A549 (cell line): ENCODE data around the gene DAGLB.

Experiments
- CEBPB ChIP-seq, 2 experiments: fragments of >200 bp in 1 of 2; sonication (Bioruptor Twin) in 1 of 2; formaldehyde crosslinking in 1 of 2; IDR thresholded peaks; 2 replicates each; pipeline ENCODE4 v1.6.1; 2012 to 2016
- CHD4 ChIP-seq: fragments of 200-600 bp; sonication (generic); IDR thresholded peaks from 2 replicates; pipeline ENCODE4 v1.6.1; 2016; ENCODE audit warnings: antibody characterized with exemption, mild to moderate bottlenecking, borderline replicate concordance
- CTCF ChIP-seq: fragments of >200 bp; sonication (Bioruptor Twin); formaldehyde crosslinking; IDR thresholded peaks from 3 replicates; pipeline ENCODE4 v1.5.1; 2016
- HOXA7 ChIP-seq: fragments of 250-450 bp; sonication (Bioruptor Pico); IDR thresholded peaks from 2 replicates; pipeline ENCODE4 v1.5.0; 2020; ENCODE audit warnings: mild to moderate bottlenecking, moderate library complexity
- JUNB ChIP-seq: fragments of >200 bp; sonication (Bioruptor Twin); formaldehyde crosslinking; IDR thresholded peaks from 2 replicates; pipeline ENCODE4 v1.6.1; 2016
- MAFK ChIP-seq: fragments of 450-650 bp; IDR thresholded peaks from 2 replicates; pipeline ENCODE4 v1.6.1; 2014; ENCODE audit not compliant: partially characterized antibody
- MAX ChIP-seq: IDR thresholded peaks from 2 replicates; pipeline ENCODE4 v1.6.1; 2012
- MAZ ChIP-seq: fragments of 150-350 bp; IDR thresholded peaks from 2 replicates; pipeline ENCODE4 v1.6.1; 2014; ENCODE audit warnings: antibody characterized with exemption, low read depth, low read length, borderline replicate concordance
- MYC ChIP-seq: IDR thresholded peaks from 2 replicates; pipeline ENCODE4 v1.6.1; 2012; ENCODE audit warnings: mild to moderate bottlenecking, inconsistent platforms, low read length, improper control_type of control experiment, borderline replicate concordance
- POLR2A ChIP-seq: IDR thresholded peaks from 2 replicates; pipeline ENCODE4 v1.6.1; 2012; ENCODE audit warnings: mild to moderate bottlenecking, low read length
- RCOR1 ChIP-seq: fragments of 150-350 bp; IDR thresholded peaks from 2 replicates; pipeline ENCODE4 v1.6.1; 2014; ENCODE audit warnings: antibody characterized with exemption, low read length, low read depth
- SMC3 ChIP-seq: fragments of >200 bp; sonication (Bioruptor Twin); formaldehyde crosslinking; IDR thresholded peaks from 3 replicates; pipeline ENCODE4 v1.6.1; 2018; ENCODE audit warnings: inconsistent platforms
- ZSCAN20 ChIP-seq: fragments of 250-450 bp; sonication (Bioruptor Pico); IDR thresholded peaks from 2 replicates; pipeline ENCODE4 v1.8.0; 2022; ENCODE audit warnings: mild to moderate bottlenecking, moderate library complexity

GRCh38 chr7:6395898-6396595 lies 51.7 kb downstream of the DAGLB start:
- TF ChIP-seq SMC3 (no peak), CEBPB (IDR thresholded peaks at IDR 0.05) (no peak), ZSCAN20 (CRISPR knock-in tag) (no peak), MAX (no peak), CTCF (no peak), MYC (no peak), HOXA7 (CRISPR knock-in tag) (no peak), MAFK (no peak), RCOR1 (no peak), JUNB (no peak), MAZ (no peak), POLR2A (no peak), CHD4 (no peak)
